IMR-90 (cell line): ENCODE measurements around the gene OSBPL9. TPM values are rescaled to one million over a fixed set of nuclear protein-coding genes. Genes with fewer than 3 reads are reported as not detected.

Experiments used
- CHD1 ChIP-seq: IDR thresholded peaks from 2 replicates; pipeline ENCODE4 v1.6.1; 2012; ENCODE audit warnings: low read depth, low read length, improper control_type of control experiment
- MAZ ChIP-seq: IDR thresholded peaks from 2 replicates; pipeline ENCODE4 v1.6.1; 2012; ENCODE audit warnings: low read depth, mild to moderate bottlenecking, low read length, improper control_type of control experiment, moderate library complexity, borderline replicate concordance
- NFE2L2 ChIP-seq: fragments of 150-350 bp; IDR thresholded peaks from 2 replicates; pipeline ENCODE4 v1.6.1; 2016; ENCODE audit warnings: low read depth, mild to moderate bottlenecking, low read length
- POLR2A ChIP-seq: IDR thresholded peaks from 2 replicates; pipeline ENCODE4 v1.6.1; 2012; ENCODE audit warnings: mild to moderate bottlenecking, low read depth, low read length
- RAD21 ChIP-seq: IDR thresholded peaks from 2 replicates; pipeline ENCODE4 v1.6.1; 2012; ENCODE audit warnings: low read length, improper control_type of control experiment
- polyA plus RNA-seq, 3 experiments: library from polyadenylated mRNA; depleted of rRNA; stranded (reverse); fragments of >200 nt; gene quantifications; 2 replicates each; pipeline ENCODE4 v1.2.3, GENCODE V29; 2012; ENCODE audit warnings: low replicate concordance in 1 of 3
- total RNA-seq: library from RNA; depleted of rRNA; stranded (reverse); fragments of >200 nt; gene quantifications from 2 replicates; pipeline ENCODE4 v1.2.3, GENCODE V29; 2012
- TF ChIP-seq, protein P1 (sequence below): conservative IDR thresholded peaks from 2 replicates; pipeline ENCODE4 v1.5.1; 2012; ENCODE audit warnings: mild to moderate bottlenecking, low read depth, low read length, improper control_type of control experiment

The OSBPL9 gene
- total and polyA plus RNA-seq, 2 of the 4 experiments (the other 2 are of a cell fraction) = 51.4 to 127 TPM

DNA sequence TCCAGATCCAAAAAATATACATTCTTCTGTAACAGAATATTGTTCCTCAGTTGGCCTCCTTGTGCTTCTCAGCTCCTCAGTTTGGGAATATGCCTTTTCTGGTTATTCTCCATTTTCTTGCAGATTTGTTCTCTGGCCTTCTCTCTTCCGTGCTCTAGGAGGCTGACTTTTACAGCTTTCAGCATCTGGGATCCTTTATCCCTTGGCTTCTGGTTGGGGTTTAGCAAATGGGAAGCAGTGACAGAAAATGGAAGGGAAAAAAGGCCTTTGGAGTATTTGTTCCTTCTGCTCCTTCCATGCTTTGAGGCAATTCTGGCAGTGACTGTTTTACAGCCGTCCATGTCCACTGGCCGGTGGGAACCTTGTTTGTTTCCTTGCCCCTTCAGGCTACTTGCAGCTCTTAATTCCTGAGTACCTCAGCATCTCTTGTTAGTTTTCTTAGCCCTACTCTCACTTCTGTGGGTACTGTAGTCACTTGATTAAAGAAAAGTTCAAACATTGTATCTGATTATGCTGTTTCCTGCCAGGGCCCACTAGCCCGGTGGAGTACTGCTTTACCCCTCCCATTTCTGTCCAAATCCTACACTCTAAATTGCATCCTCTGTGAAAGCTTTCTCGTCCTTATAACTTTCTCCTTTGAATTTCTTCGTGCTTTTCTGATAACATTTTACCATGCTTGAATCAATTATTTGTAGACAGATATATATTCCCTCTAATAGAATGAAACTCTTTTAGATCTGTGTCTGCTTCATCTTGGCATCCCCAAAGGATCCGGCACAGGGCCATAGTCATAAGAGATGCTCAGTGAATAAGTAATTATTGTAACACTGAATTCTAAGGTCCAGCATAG is 118.2 kb downstream of the OSBPL9 start (continued):
- TF ChIP-seq, protein P1, sequence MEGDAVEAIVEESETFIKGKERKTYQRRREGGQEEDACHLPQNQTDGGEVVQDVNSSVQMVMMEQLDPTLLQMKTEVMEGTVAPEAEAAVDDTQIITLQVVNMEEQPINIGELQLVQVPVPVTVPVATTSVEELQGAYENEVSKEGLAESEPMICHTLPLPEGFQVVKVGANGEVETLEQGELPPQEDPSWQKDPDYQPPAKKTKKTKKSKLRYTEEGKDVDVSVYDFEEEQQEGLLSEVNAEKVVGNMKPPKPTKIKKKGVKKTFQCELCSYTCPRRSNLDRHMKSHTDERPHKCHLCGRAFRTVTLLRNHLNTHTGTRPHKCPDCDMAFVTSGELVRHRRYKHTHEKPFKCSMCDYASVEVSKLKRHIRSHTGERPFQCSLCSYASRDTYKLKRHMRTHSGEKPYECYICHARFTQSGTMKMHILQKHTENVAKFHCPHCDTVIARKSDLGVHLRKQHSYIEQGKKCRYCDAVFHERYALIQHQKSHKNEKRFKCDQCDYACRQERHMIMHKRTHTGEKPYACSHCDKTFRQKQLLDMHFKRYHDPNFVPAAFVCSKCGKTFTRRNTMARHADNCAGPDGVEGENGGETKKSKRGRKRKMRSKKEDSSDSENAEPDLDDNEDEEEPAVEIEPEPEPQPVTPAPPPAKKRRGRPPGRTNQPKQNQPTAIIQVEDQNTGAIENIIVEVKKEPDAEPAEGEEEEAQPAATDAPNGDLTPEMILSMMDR = no peak
- no peak for TF ChIP-seq CHD1
- no peak for TF ChIP-seq RAD21
- TF ChIP-seq MAZ = no peak
- TF ChIP-seq POLR2A = no peak
- TF ChIP-seq NFE2L2 = no peak
